Mesothelial cell of epicardium (in vitro differentiated cells): ENCODE data around the gene HTR7. TPM values are rescaled to one million over a fixed set of nuclear protein-coding genes. Genes with fewer than 3 reads are reported as not detected.
A peak's percentile ranks its signal among the peaks of the same experiment; 100 is the strongest.

Experiments used
- DNase-seq, 2 experiments: peaks; one replicate each; pipeline ENCODE4 v3.0.0; 2021; ENCODE audit warnings: low spot score in 2 of 2; ENCODE audit not compliant: unreplicated experiment in 2 of 2
- H3K27ac Mint-ChIP-seq: 2 replicates; pipeline ENCODE4 v1.8.0; 2021; ENCODE audit warnings: mixed read lengths
- H3K27me3 Mint-ChIP-seq: 2 replicates; pipeline ENCODE4 v1.8.0; 2021; ENCODE audit warnings: low read depth, mixed read lengths
- H3K36me3 Mint-ChIP-seq: 2 replicates; pipeline ENCODE4 v1.8.0; 2021; ENCODE audit warnings: mixed read lengths
- H3K4me1 Mint-ChIP-seq: 2 replicates; pipeline ENCODE4 v1.8.0; 2021; ENCODE audit warnings: mixed read lengths
- H3K4me3 Mint-ChIP-seq: 2 replicates; pipeline ENCODE4 v1.8.0; 2021; ENCODE audit warnings: mild to moderate bottlenecking, moderate library complexity, mixed read lengths
- H3K9me3 Mint-ChIP-seq: 2 replicates; pipeline ENCODE4 v1.8.0; 2021; ENCODE audit warnings: mixed read lengths
- CTCF ChIP-seq: fragments of 200-600 bp; sonication (generic); IDR thresholded peaks from one replicate; pipeline ENCODE4 v1.5.0; 2021; ENCODE audit warnings: antibody characterized with exemption; ENCODE audit not compliant: unreplicated experiment
- total RNA-seq: library from RNA; stranded (reverse); gene quantifications from 3 replicates; pipeline ENCODE4 v1.2.1, GENCODE V29; 2021

Gene HTR7
- total RNA-seq, 1 donor from 2014 or later: 3.4 TPM

DNA sequence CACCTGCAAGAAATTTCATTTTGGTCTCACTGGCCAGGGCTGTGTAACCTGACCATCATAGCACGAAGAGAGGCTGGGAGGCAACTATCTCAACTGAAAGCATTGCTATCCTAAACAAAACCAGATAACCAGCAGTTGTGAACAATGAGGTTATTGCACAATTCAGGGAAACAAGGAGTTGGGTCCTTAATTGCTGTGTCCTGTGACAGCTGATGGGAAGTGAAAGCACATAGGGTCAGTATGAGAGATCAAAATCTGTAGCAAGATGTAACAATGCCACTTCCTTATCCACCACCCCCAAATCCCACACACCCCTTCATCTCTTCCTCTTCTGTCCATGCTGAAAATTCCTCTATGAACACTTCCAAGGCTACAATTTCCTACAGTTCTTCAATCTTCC is 80.2 kb downstream of the HTR7 start:
- H3K4me3 Mint-ChIP-seq: no peak overlapping the region
- TF ChIP-seq CTCF: no peak
- H3K27me3 Mint-ChIP-seq: no peaks in the 10 kb centered on the region
- H3K9me3 Mint-ChIP-seq: peaks cover 8% of the 10 kb centered on the region
- no peak overlapping the region for H3K27ac Mint-ChIP-seq
- DNase-seq: no peak
- no peaks in the 10 kb centered on the region for H3K4me1 Mint-ChIP-seq
- H3K36me3 Mint-ChIP-seq: no peaks in the 10 kb centered on the region

- no peak for TF ChIP-seq CTCF
- H3K4me1 Mint-ChIP-seq: no peaks in the 10 kb centered on the region
- no peaks in the 10 kb centered on the region for H3K27me3 Mint-ChIP-seq
- H3K27ac Mint-ChIP-seq: no peak overlapping the region
- peaks cover 8% of the 10 kb centered on the region for H3K9me3 Mint-ChIP-seq
- no peak overlapping the region for H3K4me3 Mint-ChIP-seq
- no peaks in the 10 kb centered on the region for H3K36me3 Mint-ChIP-seq
- DNase-seq: no peak
These were observed 82.3 kb downstream of the HTR7 start for GRCh38 chr10:90775351-90776028.

GRCh38 chr10:90769946-90770841 is 87.6 kb downstream of the HTR7 start:
- H3K4me1 Mint-ChIP-seq: no peaks in the 10 kb centered on the region
- H3K36me3 Mint-ChIP-seq: no peaks in the 10 kb centered on the region
- peaks cover 14% of the 10 kb centered on the region for H3K9me3 Mint-ChIP-seq
- H3K4me3 Mint-ChIP-seq: no peak overlapping the region
- peaks cover 4% of the 10 kb centered on the region for H3K27me3 Mint-ChIP-seq
- DNase-seq: no peak
- H3K27ac Mint-ChIP-seq: no peak overlapping the region
- TF ChIP-seq CTCF: no peak

DNA sequence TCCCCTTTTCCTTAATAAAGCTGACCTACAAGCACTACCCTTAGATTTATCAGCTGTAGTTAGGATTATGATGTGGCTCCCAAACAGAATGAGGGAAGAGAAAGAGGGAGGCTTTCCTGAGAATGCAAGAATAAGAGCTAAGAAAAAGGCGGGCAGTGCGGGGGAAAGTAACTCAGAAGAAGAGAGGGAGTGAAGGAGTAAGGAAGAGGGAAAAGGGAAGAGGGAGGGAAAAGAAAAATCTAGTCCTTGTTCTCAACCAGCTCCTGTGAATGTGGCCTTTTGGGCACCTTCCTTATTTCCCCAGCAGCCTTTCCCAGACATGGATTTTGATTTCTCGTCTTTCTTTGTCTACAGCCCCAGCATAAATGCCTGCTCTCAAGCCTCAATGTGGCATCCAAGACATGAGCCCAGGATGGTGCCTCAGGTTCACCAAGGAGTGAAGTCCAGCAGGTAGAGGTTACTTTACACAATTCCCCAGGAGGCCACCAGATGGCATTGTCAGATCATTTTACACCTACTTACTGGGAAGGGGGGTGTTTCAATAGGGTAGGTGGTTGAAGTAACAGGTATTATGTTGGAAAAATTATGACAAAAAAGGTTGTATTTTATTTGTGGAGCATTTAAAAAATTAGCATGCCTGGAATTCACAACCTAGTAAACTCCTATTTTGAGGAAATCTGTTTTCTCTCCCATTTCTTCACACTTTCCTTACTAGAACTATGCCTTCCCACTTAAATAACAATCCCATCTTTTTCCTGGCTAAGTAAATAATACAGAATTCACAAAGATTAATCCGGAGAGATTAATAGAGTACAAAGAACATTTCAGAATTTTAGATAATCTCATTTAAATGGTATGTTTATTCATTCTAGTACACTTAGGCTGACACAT is 106.5 kb downstream of the HTR7 start:
- peak; percentile 65 for TF ChIP-seq CTCF
- no peaks in the 10 kb centered on the region for H3K9me3 Mint-ChIP-seq
- H3K4me1 Mint-ChIP-seq: no peaks in the 10 kb centered on the region
- peaks cover 10% of the 10 kb centered on the region for H3K27me3 Mint-ChIP-seq
- no peak overlapping the region for H3K4me3 Mint-ChIP-seq
- DNase-seq: no peak
- H3K36me3 Mint-ChIP-seq: no peaks in the 10 kb centered on the region
- H3K27ac Mint-ChIP-seq: no peak overlapping the region

DNA sequence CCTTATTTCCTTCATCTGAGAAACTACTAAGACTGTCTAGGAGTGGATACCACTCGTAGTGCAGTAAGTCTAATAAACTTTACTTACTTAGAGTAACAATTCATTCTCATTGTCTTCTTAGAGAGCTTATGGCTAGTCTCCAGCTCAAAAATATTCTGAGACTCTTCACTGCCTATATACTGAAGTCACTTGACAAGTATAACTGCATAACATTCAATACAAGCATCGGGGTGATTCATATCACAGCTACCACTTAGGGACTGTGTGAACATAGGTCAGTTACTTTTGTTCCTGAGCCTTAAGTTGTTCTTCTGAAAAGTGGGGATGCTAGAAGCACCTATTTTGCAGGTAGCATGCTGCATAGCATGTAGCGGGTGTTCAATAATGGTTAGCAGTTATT is 111.0 kb downstream of the HTR7 start:
- TF ChIP-seq CTCF: no peak
- Mint-ChIP-seq H3K4me3 (no peak overlapping the region), H3K4me1 (peaks cover 6% of the 10 kb centered on the region), H3K27me3 (peaks cover 10% of the 10 kb centered on the region), H3K36me3 (no peaks in the 10 kb centered on the region), H3K27ac (no peak overlapping the region), H3K9me3 (no peaks in the 10 kb centered on the region)
- DNase-seq: no peak
